GM12892 (cell line): ENCODE data around the gene TBC1D9B.

ENCODE experiments used
- POLR2A ChIP-seq: IDR thresholded peaks from 2 replicates; pipeline ENCODE4 v1.6.1; 2011; ENCODE audit warnings: low read depth, low read length, control low read depth
- POLR2AphosphoS5 ChIP-seq: IDR thresholded peaks from 2 replicates; pipeline ENCODE4 v1.6.1; 2011; ENCODE audit warnings: low read depth, low read length, control low read depth
- TAF1 ChIP-seq: IDR thresholded peaks from 2 replicates; pipeline ENCODE4 v1.6.1; 2011; ENCODE audit warnings: low read depth, mild to moderate bottlenecking, control low read depth, low read length, borderline replicate concordance

GRCh38 chr5:179926657-179927056 is 19.0 kb upstream of the TBC1D9B start:
- TF ChIP-seq POLR2A, result no peak
- TF ChIP-seq TAF1, result no peak
- TF ChIP-seq POLR2AphosphoS5, result no peak
